Activated CD4-positive, alpha-beta memory T cell treated with anti-CD3 and anti-CD28 coated beads, Interleukin-2, amount 10 ng/mL, durations not matched to agents 7 days and 5 days (primary cell): ENCODE measurements around the gene POLRMT. TPM values are rescaled to one million over a fixed set of nuclear protein-coding genes. Genes with fewer than 3 reads are reported as not detected.
"Not testable (repeated sequence)": the region's sequence is repeated elsewhere in the genome, so short reads cannot be mapped to it uniquely, and the experiment has no call there.

Experiments
- CTCF ChIA-PET: fragments of 350-600 bp; sonication (Branson Sonifier 250); formaldehyde crosslinking; loops from one replicate; lab custom pipeline; 2021; ENCODE audit warnings: antibody characterized with exemption, inconsistent platforms; lab: Charles Lee
- POLR2A ChIA-PET: fragments of 350-600 bp; sonication (Branson Sonifier 250); formaldehyde crosslinking; loops from one replicate; lab custom pipeline; 2021; ENCODE audit warnings: antibody characterized with exemption; lab: Charles Lee
- DNase-seq: peaks from one replicate; pipeline ENCODE4 v3.0.0-alpha.2; 2020
- H3K27ac Mint-ChIP-seq: one replicate; pipeline ENCODE4 v1.8.0; 2021; ENCODE audit warnings: mild to moderate bottlenecking, mixed read lengths
- H3K27me3 Mint-ChIP-seq: one replicate; pipeline ENCODE4 v1.8.0; 2021; ENCODE audit warnings: mixed read lengths
- H3K36me3 Mint-ChIP-seq: one replicate; pipeline ENCODE4 v1.8.0; 2021; ENCODE audit warnings: low read depth, mixed read lengths
- H3K4me1 Mint-ChIP-seq: one replicate; pipeline ENCODE4 v1.8.0; 2021; ENCODE audit warnings: mixed read lengths
- H3K4me3 Mint-ChIP-seq: one replicate; pipeline ENCODE4 v1.8.0; 2021; ENCODE audit warnings: mild to moderate bottlenecking, mixed read lengths
- H3K9me3 Mint-ChIP-seq: one replicate; pipeline ENCODE4 v1.8.0; 2021; ENCODE audit warnings: mixed read lengths
- total RNA-seq, 2 experiments: library from RNA; stranded (reverse); gene quantifications; one replicate each; pipeline ENCODE4 v1.2.3, GENCODE V29; 2021

Gene POLRMT
- total RNA-seq, 2 experiments from 2014 or later, result 44.8 to 45.1 TPM

GRCh38 chr19:676007-676338, 42.6 kb upstream of the POLRMT start:
- Mint-ChIP-seq H3K4me3 (no peak overlapping the region), H3K27ac (no peak overlapping the region), H3K36me3 (no peaks in the 10 kb centered on the region), H3K27me3 (peaks cover 18% of the 10 kb centered on the region), H3K4me1 (peaks cover 7% of the 10 kb centered on the region), H3K9me3 (no peaks in the 10 kb centered on the region)
- ChIA-PET POLR2A (interaction anchor here (0.7 to 1.2 kb wide), 2 partner anchors 8 to 13 kb away, joined by 3 read pairs; partner anchors contain the start of gene RNF126), CTCF (interaction anchor here (0.6 to 1.6 kb wide), 2 partner anchors 165 to 188 kb away, joined by 3 read pairs; no protein-coding TSS in a partner anchor)
- DNase-seq, result no peak

- POLR2A ChIA-PET, result no interaction called here
- H3K36me3 Mint-ChIP-seq, result no peaks in the 10 kb centered on the region
- no peak overlapping the region for H3K4me3 Mint-ChIP-seq
These were observed 41.2 kb upstream of the POLRMT start for GRCh38 chr19:674282-675151.

DNA sequence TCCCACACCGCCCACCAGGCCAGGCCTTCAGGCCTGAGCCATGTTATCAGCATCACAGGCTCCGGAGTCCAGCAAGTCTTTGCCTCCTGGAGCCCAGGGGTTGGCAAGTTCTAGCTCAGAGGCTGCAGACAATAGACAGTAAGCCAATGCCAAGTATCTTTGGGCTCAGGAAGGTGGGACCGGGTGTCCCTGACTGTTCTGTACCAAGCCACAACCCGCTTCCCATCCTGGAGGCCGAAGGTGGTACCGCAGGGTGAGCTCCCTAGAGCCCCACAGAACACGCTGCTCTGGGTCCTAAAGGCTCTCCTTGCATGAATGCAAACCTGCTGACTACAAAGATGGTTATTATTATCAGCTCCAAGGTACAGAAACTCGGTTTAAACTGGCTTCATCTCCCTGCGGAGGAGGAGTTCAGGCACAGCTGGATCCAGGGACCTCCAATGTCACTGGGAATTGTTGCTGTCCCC, 37.3 kb upstream of the POLRMT start:
- no peak for DNase-seq
- Mint-ChIP-seq H3K27ac (no peak overlapping the region), H3K4me3 (no peak overlapping the region), H3K9me3 (no peaks in the 10 kb centered on the region), H3K27me3 (peaks cover 21% of the 10 kb centered on the region), H3K36me3 (no peaks in the 10 kb centered on the region), H3K4me1 (peaks cover 3% of the 10 kb centered on the region)
- CTCF ChIA-PET, result interaction anchor here (1.3 kb wide), 1 partner anchor 86 kb away, joined by 3 read pairs; no protein-coding TSS in a partner anchor
- POLR2A ChIA-PET, result no interaction called here

More at GRCh38 chr19:674282-675151, 41.2 kb upstream of the POLRMT start:
- no peaks in the 10 kb centered on the region for H3K9me3 Mint-ChIP-seq
- H3K27ac Mint-ChIP-seq, result no peak overlapping the region
- no peak for DNase-seq
- H3K27me3 Mint-ChIP-seq, result peaks cover 20% of the 10 kb centered on the region
- CTCF ChIA-PET, result interaction anchor here (0.6 kb wide), 1 partner anchor 9 kb away, joined by 3 read pairs; no protein-coding TSS in a partner anchor
- peaks cover 5% of the 10 kb centered on the region for H3K4me1 Mint-ChIP-seq

- H3K4me3 Mint-ChIP-seq, H3K9me3 Mint-ChIP-seq, DNase-seq, H3K27ac Mint-ChIP-seq, H3K36me3 Mint-ChIP-seq: not testable (repeated sequence)
- Mint-ChIP-seq H3K27me3 (peaks cover 15% of the 10 kb centered on the region), H3K4me1 (peaks cover 11% of the 10 kb centered on the region)
- CTCF ChIA-PET, result interaction anchor here (1.6 kb wide), 1 partner anchor 9 kb away, joined by 3 read pairs; no protein-coding TSS in a partner anchor
- POLR2A ChIA-PET, result interaction anchor here (0.7 to 1.3 kb wide), 3 partner anchors 8 to 293 kb away, joined by 3 read pairs; partner anchors contain the start of gene FSTL3
These were observed 35.5 kb upstream of the POLRMT start for GRCh38 chr19:668675-669434.

DNA sequence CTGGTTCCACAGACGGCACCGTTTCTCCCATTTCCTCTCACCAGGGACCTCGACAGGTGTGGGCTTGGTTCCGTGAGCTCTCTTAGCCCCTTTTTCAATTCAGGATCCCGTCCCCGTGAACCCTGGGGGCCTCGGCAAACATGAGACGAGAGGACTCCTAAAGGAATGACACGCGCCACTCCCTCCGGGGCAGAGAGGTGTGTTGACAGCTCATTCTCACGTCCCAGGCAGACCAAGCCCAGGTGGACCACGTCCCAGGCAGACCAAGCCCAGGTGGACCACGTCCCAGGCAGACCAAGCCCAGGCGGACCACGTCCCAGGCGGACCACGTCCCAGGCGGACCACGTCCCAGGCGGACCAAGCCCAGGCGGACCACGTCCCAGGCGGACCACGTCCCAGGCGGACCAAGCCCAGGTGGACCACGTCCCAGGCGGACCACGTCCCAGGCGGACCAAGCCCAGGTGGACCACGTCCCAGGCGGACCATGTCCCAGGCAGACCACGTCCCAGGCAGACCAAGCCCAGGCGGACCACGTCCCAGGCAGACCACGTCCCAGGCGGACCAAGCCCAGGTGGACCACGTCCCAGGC, 33.7 kb upstream of the POLRMT start:
- H3K36me3 Mint-ChIP-seq, DNase-seq, H3K4me3 Mint-ChIP-seq, H3K9me3 Mint-ChIP-seq, H3K27ac Mint-ChIP-seq, CTCF ChIA-PET, POLR2A ChIA-PET: not testable (repeated sequence)
- Mint-ChIP-seq H3K27me3 (peaks cover 11% of the 10 kb centered on the region), H3K4me1 (peaks cover 17% of the 10 kb centered on the region)

DNA sequence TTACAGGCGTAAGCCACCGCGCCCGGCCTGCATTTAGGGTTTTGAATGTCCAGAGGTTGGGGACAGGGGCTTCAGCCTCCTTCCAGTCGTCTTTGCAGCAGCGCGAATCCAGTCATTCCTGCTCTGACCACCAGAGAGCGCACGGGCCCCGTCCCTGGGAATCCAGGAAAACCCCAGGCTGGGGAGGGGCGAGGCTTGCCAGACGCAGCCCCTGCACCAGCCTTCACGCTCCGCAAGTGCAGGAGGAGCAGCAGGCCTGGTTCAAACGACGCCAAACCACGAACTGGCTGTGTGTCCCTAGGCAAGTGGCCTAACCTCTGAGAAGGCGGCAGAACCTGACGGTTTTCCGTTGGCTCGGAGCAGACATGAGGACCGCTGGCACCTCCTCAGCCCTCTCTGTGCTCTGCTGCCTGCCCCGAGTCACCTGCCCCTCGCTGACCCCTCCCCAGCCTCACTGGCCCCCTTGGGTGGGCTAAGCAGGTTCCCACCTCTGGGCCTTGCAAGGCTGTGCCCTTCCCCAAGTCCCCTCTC, 31.6 kb upstream of the POLRMT start:
- POLR2A ChIA-PET, result no interaction called here
- Mint-ChIP-seq H3K27me3 (peaks cover 8% of the 10 kb centered on the region), H3K4me3 (peak overlapping the region; percentile 32), H3K4me1 (peaks cover 31% of the 10 kb centered on the region), H3K9me3 (no peaks in the 10 kb centered on the region), H3K27ac (peak overlapping the region; percentile 58), H3K36me3 (peaks cover 15% of the 10 kb centered on the region)
- DNase-seq, result peak; percentile 79
- CTCF ChIA-PET, result interaction anchor here (0.7 to 1.0 kb wide), 2 partner anchors 10 to 69 kb away, joined by 3 to 7 read pairs; no protein-coding TSS in a partner anchor

DNA sequence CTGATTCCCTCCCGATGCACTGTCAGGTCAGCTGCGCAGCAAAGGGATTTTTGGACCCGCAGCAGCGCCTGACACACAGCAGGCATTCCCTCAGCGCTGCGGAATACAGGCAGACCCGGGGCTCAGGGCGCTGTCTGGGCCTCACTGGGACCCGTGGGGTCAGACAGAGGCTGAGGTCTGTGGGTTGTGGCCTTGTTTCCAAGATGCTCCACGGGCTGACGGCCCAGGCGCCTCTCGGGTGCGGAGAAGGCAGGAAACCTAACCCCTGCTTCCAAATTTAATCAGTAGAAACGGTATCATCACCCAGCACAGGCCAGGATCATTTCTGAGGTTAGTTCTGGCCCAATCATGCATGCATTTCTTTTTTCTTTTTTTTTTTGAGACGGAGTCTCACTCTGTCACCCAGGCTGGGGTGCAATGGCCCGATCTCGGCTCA, 30.4 kb upstream of the POLRMT start:
- no peaks in the 10 kb centered on the region for H3K9me3 Mint-ChIP-seq
- ChIA-PET POLR2A (interaction anchor here (0.6 to 1.5 kb wide), 14 partner anchors 12 to 230 kb away, joined by 3 to 11 read pairs (median 4); partner anchors contain the start of genes BSG, FSTL3, POLRMT and PTBP1), CTCF (interaction anchor here (1.0 to 1.4 kb wide), 3 partner anchors 17 to 71 kb away, joined by 3 to 8 read pairs (median 6); no protein-coding TSS in a partner anchor)
- H3K27ac Mint-ChIP-seq, result peak overlapping the region; percentile 78
- DNase-seq, result no peak
- peaks cover 18% of the 10 kb centered on the region for H3K36me3 Mint-ChIP-seq
- H3K4me3 Mint-ChIP-seq, result peak overlapping the region; percentile 65
- peaks cover 4% of the 10 kb centered on the region for H3K27me3 Mint-ChIP-seq
- peaks cover 41% of the 10 kb centered on the region for H3K4me1 Mint-ChIP-seq

DNA sequence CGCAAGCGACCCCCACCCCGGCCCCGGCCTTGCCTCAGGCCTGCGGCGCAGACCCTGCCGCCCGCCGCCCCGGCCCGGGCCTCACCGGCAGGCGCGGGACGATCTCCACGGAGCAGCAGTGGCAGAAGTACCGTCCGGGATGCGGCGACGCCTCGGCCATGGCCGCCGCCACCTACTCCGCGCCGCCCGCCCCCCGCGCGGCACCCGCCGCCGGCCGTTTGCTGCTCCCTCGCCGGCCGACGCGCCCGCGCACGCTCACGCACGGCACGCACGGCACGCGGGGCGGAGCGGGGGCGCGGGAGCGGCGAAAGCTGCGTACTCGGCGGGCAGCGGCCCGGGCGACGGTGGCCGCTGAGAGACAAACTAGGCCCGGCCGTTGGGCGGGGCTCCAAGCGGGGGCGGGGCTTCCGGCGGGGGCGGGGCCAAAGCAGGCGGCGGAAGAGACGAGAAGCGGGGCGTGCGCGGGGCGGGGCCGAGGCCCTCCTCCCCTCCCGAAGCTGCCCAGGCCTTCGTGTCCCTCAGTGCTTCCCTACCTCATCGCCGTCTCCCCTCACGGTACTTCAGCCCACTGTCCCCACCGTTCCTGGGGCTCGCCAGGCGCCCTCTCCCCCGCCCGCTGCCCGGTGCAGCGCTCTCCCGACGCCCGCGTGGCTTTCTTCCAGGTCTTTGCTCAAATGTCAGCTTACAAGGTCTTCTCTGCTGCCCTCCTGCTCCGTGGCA, 29.8 kb upstream of the POLRMT start, which contains the start of gene RNF126:
RNF126 (minus strand) TSS at position 253 of the 720 bp plus-strand sequence; CDS start at position 160, 93 bp downstream.
- peak; percentile 95 for DNase-seq
- ChIA-PET CTCF (interaction anchor here (0.9 to 1.4 kb wide), 4 partner anchors 16 to 71 kb away, joined by 3 to 8 read pairs (median 4); no protein-coding TSS in a partner anchor), POLR2A (interaction anchor here (0.6 to 1.5 kb wide), 14 partner anchors 13 to 230 kb away, joined by 3 to 11 read pairs (median 4); partner anchors contain the start of genes BSG, FSTL3, POLRMT and PTBP1)
- Mint-ChIP-seq H3K9me3 (no peaks in the 10 kb centered on the region), H3K27ac (peak within 1 kb of the TSS; percentile 98), H3K36me3 (peaks cover 18% of the 10 kb centered on the region), H3K4me3 (peak within 1 kb of the TSS; percentile 99), H3K4me1 (peaks cover 46% of the 10 kb centered on the region), H3K27me3 (peaks cover 2% of the 10 kb centered on the region)

DNA sequence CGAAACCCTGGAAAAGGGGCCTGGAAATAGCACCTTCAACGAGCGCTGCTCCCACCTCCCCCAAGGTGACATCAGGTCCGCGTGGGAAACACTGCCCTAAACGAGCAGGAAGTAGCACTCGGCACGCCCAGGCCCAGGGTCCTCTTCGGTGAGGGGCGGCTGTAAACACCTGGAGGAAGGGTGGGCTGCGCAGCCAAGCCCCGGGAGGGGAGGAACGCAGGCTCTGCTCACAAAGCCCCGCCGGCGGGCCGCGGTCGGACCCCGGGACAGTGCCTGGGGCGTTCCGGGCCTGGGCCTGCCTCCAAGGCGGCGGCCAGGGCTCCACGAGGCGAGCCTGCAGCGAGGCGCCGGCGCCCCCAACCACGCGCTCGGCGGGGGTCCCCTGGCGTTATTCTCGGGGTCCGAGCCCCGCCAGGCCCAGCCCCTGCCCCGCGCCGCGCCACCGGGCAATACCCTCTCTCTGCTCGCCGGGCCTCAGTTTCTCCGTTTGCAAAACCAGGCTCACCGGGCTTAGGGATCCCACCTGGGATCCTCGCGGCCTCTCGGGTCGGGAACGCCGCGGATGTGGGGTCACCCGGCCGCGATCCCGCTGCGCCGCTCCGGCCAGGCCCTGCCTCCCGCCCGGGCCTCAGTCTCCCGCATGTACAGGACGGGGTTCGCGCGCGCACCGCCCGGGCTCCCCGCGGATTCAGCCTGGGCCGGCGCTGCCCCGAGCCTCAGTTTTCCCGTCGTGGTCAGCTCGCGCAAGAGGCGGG, 29.0 kb upstream of the POLRMT start:
- Mint-ChIP-seq H3K9me3 (no peaks in the 10 kb centered on the region), H3K4me1 (peaks cover 49% of the 10 kb centered on the region), H3K27ac (peak overlapping the region; percentile 98), H3K4me3 (peak overlapping the region; percentile 99), H3K36me3 (peaks cover 22% of the 10 kb centered on the region), H3K27me3 (no peaks in the 10 kb centered on the region)
- DNase-seq, result peak; percentile 80
- ChIA-PET CTCF (interaction anchor here (0.9 to 1.4 kb wide), 4 partner anchors 17 to 72 kb away, joined by 3 to 8 read pairs (median 4); no protein-coding TSS in a partner anchor), POLR2A (interaction anchor here (1.0 to 2.4 kb wide), 8 partner anchors 13 to 156 kb away, joined by 3 to 18 read pairs (median 8); partner anchors contain the start of genes FSTL3 and POLRMT)

GRCh38 chr19:661427-662196, 28.3 kb upstream of the POLRMT start:
- peaks cover 22% of the 10 kb centered on the region for H3K36me3 Mint-ChIP-seq
- DNase-seq, result peak; percentile 80
- H3K4me1 Mint-ChIP-seq, result peaks cover 53% of the 10 kb centered on the region
- H3K4me3 Mint-ChIP-seq, result peak overlapping the region; percentile 99
- CTCF ChIA-PET, result interaction anchor here (1.1 to 1.6 kb wide), 3 partner anchors 29 to 77 kb away, joined by 3 to 5 read pairs (median 3); no protein-coding TSS in a partner anchor
- H3K9me3 Mint-ChIP-seq, result no peaks in the 10 kb centered on the region
- no peaks in the 10 kb centered on the region for H3K27me3 Mint-ChIP-seq
- POLR2A ChIA-PET, result interaction anchor here (0.6 to 2.8 kb wide), 14 partner anchors 17 to 747 kb away, joined by 3 to 18 read pairs (median 3); partner anchors contain the start of genes BSG and POLRMT
- peak overlapping the region; percentile 98 for H3K27ac Mint-ChIP-seq
